ENCODE measurements around the gene ATP11C. TPM values are rescaled to one million over a fixed set of nuclear protein-coding genes. Genes with fewer than 3 reads are reported as not detected.

ATP11C gene
- total RNA-seq, 1 experiment from 2014 or later = 19.4 TPM

GRCh38 chrX:139914421-139914820, 18.4 kb downstream of the ATP11C start:
- Histone ChIP-seq H2AFZ (ENCODE audit: low read depth, low read length, poor library complexity, severe bottlenecking) (no peak overlapping the region), H4K20me1 (ENCODE audit: insufficient read depth) (no peaks in the 10 kb centered on the region), H3K79me2 (ENCODE audit: insufficient read depth, low read length) (peaks cover 10% of the 10 kb centered on the region), H3K36me3 (ENCODE audit: control insufficient read depth in 1 of 2, insufficient read depth in 2 of 2, low read length in 2 of 2) (no peaks in the 10 kb centered on the region), H3K9me2 (ENCODE audit: insufficient read depth) (no peaks in the 10 kb centered on the region), H3K4me2 (ENCODE audit: low read length) (no peak overlapping the region), H3K27ac (ENCODE audit: low read depth, low read length) (no peak overlapping the region), H3K4me3 (replicated peaks in 1 of 2; ENCODE audit: low read depth in 1 of 2, low read length in 2 of 2) (no peak overlapping the region), H3K9me3 (ENCODE audit: control insufficient read depth in 1 of 2, insufficient read depth in 1 of 2, low read depth in 1 of 2, low read length in 2 of 2) (no peaks in the 10 kb centered on the region), H3K9ac (ENCODE audit: low read length) (no peak overlapping the region), H3K4me1 (ENCODE audit: control insufficient read depth in 1 of 2, insufficient read depth in 2 of 2, low read length in 2 of 2) (no peaks in the 10 kb centered on the region), H3K27me3 (ENCODE audit: insufficient read depth, low read length) (no peaks in the 10 kb centered on the region)
- POLR2A ChIA-PET = no interaction called here
- no TSS peak for BruUV-seq (replicated peaks)
- RAD21 ChIA-PET (ENCODE audit: low non-redundant PET in 1 of 2, low total read pairs in 2 of 2, uncharacterized antibody in 2 of 2, unreplicated experiment in 2 of 2) = no interaction called here
- CTCF ChIA-PET = no interaction called here
- TF ChIP-seq EGR1 (IDR thresholded peaks at IDR 0.05; ENCODE audit: low read depth) (no peak), EZH2 (IDR thresholded peaks at IDR 0.05) (no peak), CEBPB (IDR thresholded peaks at IDR 0.05; ENCODE audit: low read depth) (no peak), FOSL1 (IDR thresholded peaks at IDR 0.05; ENCODE audit: low read depth) (no peak), ATF3 (IDR thresholded peaks at IDR 0.05) (no peak)
- ATAC-seq (no peak), DNase-seq (ENCODE audit: low read depth, low spot score) (no peak)
- intact Hi-C loops (cut with micrococcal nuclease) = no loop called here

GRCh38 chrX:139909712-139910111, 23.1 kb downstream of the ATP11C start:
- ChIA-PET RAD21 (ENCODE audit: low non-redundant PET in 1 of 2, low total read pairs in 2 of 2, uncharacterized antibody in 2 of 2, unreplicated experiment in 2 of 2) (no interaction called here), CTCF (no interaction called here), POLR2A (no interaction called here)
- Histone ChIP-seq H3K27me3 (ENCODE audit: insufficient read depth, low read length) (no peaks in the 10 kb centered on the region), H4K20me1 (ENCODE audit: insufficient read depth) (no peaks in the 10 kb centered on the region), H3K27ac (ENCODE audit: low read depth, low read length) (no peak overlapping the region), H3K36me3 (ENCODE audit: control insufficient read depth in 1 of 2, insufficient read depth in 2 of 2, low read length in 2 of 2) (no peaks in the 10 kb centered on the region), H3K4me2 (ENCODE audit: low read length) (no peak overlapping the region), H3K9ac (ENCODE audit: low read length) (no peak overlapping the region), H2AFZ (ENCODE audit: low read depth, low read length, poor library complexity, severe bottlenecking) (no peak overlapping the region), H3K9me3 (ENCODE audit: control insufficient read depth in 1 of 2, insufficient read depth in 1 of 2, low read depth in 1 of 2, low read length in 2 of 2) (no peaks in the 10 kb centered on the region), H3K79me2 (ENCODE audit: insufficient read depth, low read length) (peaks cover 3% of the 10 kb centered on the region; the same call in 1 of the 2 replicates), H3K4me1 (ENCODE audit: control insufficient read depth in 1 of 2, insufficient read depth in 2 of 2, low read length in 2 of 2) (no peaks in the 10 kb centered on the region), H3K4me3 (replicated peaks in 1 of 2; ENCODE audit: low read depth in 1 of 2, low read length in 2 of 2) (no peak overlapping the region), H3K9me2 (ENCODE audit: insufficient read depth) (no peaks in the 10 kb centered on the region)
- no peak for ATAC-seq
- BruUV-seq (replicated peaks) = no TSS peak
- DNase-seq (ENCODE audit: low read depth, low spot score) = no peak
- intact Hi-C loops (cut with micrococcal nuclease) = no loop called here
- TF ChIP-seq POLR2AphosphoS5 (IDR thresholded peaks at IDR 0.05; ENCODE audit: low read depth, low read length) (no peak), CTCF (IDR thresholded peaks at IDR 0.05 in 2 of 3, conservative IDR thresholded peaks at IDR 0.05 in 1 of 3; ENCODE audit: borderline replicate concordance in 1 of 3, insufficient read depth in 1 of 3, low read depth in 2 of 3, low read length in 2 of 3) (no peak), REST (IDR thresholded peaks at IDR 0.05; ENCODE audit: low read depth) (no peak), EZH2phosphoT487 (IDR thresholded peaks at IDR 0.05; ENCODE audit: borderline replicate concordance) (no peak), YY1 (IDR thresholded peaks at IDR 0.05; ENCODE audit: extremely low read depth, insufficient replicate concordance, low read depth, low read length) (no peak), ELF1 (IDR thresholded peaks at IDR 0.05; ENCODE audit: borderline replicate concordance, low read depth) (no peak), ZNF274 (IDR thresholded peaks at IDR 0.05; ENCODE audit: low read depth, low read length) (no peak), SIN3A (IDR thresholded peaks at IDR 0.05; ENCODE audit: low read depth) (no peak)

All from HCT116 (cell line).